ENCODE measurements around the gene DNAH14. TPM values are rescaled to one million over a fixed set of nuclear protein-coding genes. Genes with fewer than 3 reads are reported as not detected.

The DNAH14 gene
- total and polyA plus RNA-seq, 9 of the 15 experiments (the other 6 are each of a cell fraction or from before 2014, with no cell fraction given), result 58.4 to 142 (median 98.4) TPM

- H3K4me1 ChIP-seq (replicated peaks in 1 of 2; ENCODE audit: control insufficient read depth in 2 of 2, insufficient read depth in 2 of 2, low read length in 2 of 2), result no peaks in the 10 kb centered on the region
- H2AFZ ChIP-seq (ENCODE audit: low read depth, low read length), result no peak overlapping the region
- H3K9me1 ChIP-seq (ENCODE audit: control insufficient read depth, insufficient read depth, low read length), result no peaks in the 10 kb centered on the region
- TF ChIP-seq REST (IDR thresholded peaks at IDR 0.05; ENCODE audit: borderline replicate concordance) (peak; percentile 77), REST (CRISPR knock-in tag; IDR thresholded peaks at IDR 0.05; ENCODE audit: low read depth) (no peak), EHMT2 (IDR thresholded peaks at IDR 0.05) (peak; percentile 54; the same call in 1 of the 2 replicates), TARDBP (IDR thresholded peaks at IDR 0.05) (no peak)
- H3K4me2 ChIP-seq (ENCODE audit: insufficient read depth, low read length), result no peak overlapping the region
- intact Hi-C loops (cut with micrococcal nuclease), result no loop called here
- no peaks in the 10 kb centered on the region for H4K20me1 ChIP-seq (replicated peaks; ENCODE audit: control insufficient read depth, insufficient read depth, low read length)
- in situ Hi-C loops (cut with MboI), result no loop called here
- H3K79me2 ChIP-seq (ENCODE audit: control insufficient read depth, insufficient read depth, low read length), result no peaks in the 10 kb centered on the region
- CTCF ChIA-PET (ENCODE audit: low intra/inter-chr PET ratio), result no interaction called here
- no peak for FAIRE-seq
- no TSS peak for BruUV-seq (replicated peaks)
- no peaks in the 10 kb centered on the region for H3K36me3 ChIP-seq (ENCODE audit: control insufficient read depth, insufficient read depth, low read length)
- POLR2A ChIA-PET, result no interaction called here
- no peak overlapping the region for H3K4me3 ChIP-seq
- ATAC-seq, result no peak
- no peak for DNase-seq (ENCODE audit: extremely low read depth in 1 of 4, low spot score in 3 of 4)
- no peaks in the 10 kb centered on the region for H3K27me3 ChIP-seq (ENCODE audit: control insufficient read depth in 2 of 2, insufficient read depth in 2 of 2, low read length in 2 of 2)
- no peak overlapping the region for H3K27ac ChIP-seq (ENCODE audit: extremely low read depth, low read depth, low read length)
- no peaks in the 10 kb centered on the region for H3K9me3 ChIP-seq (replicated peaks; ENCODE audit: control insufficient read depth, insufficient read depth, low read depth, low read length)
- H3K9ac ChIP-seq (ENCODE audit: insufficient read depth in 1 of 2, low read depth in 2 of 2, low read length in 2 of 2), result no peak overlapping the region
These were observed 181.5 kb downstream of the DNAH14 start for GRCh38 chr1:225111000-225111399.

Data from K562 (cell line).